Measurements from ENCODE around the gene ADCY2. TPM values are rescaled to one million over a fixed set of nuclear protein-coding genes. Genes with fewer than 3 reads are reported as not detected.
A peak's percentile ranks its signal among the peaks of the same experiment; 100 is the strongest.

The ADCY2 gene
- total and polyA plus RNA-seq, 8 donors = 0.29 to 7.5 (median 1.1) TPM

- H3K36me3 ChIP-seq = peaks cover 26 to 57% (median 56%) of the 10 kb centered on the region in 4 donors
- H3K4me3 ChIP-seq = no peak overlapping the region
- no peaks in the 10 kb centered on the region for H3K4me1 ChIP-seq
- H3K9me3 ChIP-seq = no peaks in the 10 kb centered on the region
- DNase-seq = no peak
- WGBS, 5 donors = 64 to 82% (median 80%) methylated on average over 9 of the region's 9 CpGs
- intact Hi-C loops (cut with DNase I; ENCODE audit: low total_unique reads) = no loop called here
- no peaks in the 10 kb centered on the region for H3K27me3 ChIP-seq
- TF ChIP-seq EP300 (IDR thresholded peaks at IDR 0.05) (no peak), POLR2A (IDR thresholded peaks at IDR 0.05) (no peak), CTCF (IDR thresholded peaks at IDR 0.05) (no peak), POLR2AphosphoS5 (IDR thresholded peaks at IDR 0.05) (no peak)
- no peak overlapping the region for H3K27ac ChIP-seq
These were observed 462.1 kb downstream of the ADCY2 start for GRCh38 chr5:7857926-7858632.

- intact Hi-C loops (cut with DNase I; ENCODE audit: low total_unique reads) = loop anchor here (10.0 kb wide), 1 partner anchor 1241 kb away; no protein-coding TSS in a partner anchor
- no peak overlapping the region for H3K27ac ChIP-seq
- H3K36me3 ChIP-seq = peaks cover 11 to 43% (median 38%) of the 10 kb centered on the region in 4 donors
- TF ChIP-seq POLR2A (IDR thresholded peaks at IDR 0.05) = no peak
- no peak for TF ChIP-seq EP300 (IDR thresholded peaks at IDR 0.05)
- no peak for TF ChIP-seq POLR2AphosphoS5 (IDR thresholded peaks at IDR 0.05)
- no peak for TF ChIP-seq CTCF (IDR thresholded peaks at IDR 0.05)
- DNase-seq = no peak
- H3K27me3 ChIP-seq = no peaks in the 10 kb centered on the region
- H3K4me1 ChIP-seq = peaks cover 11 to 47% (median 32%) of the 10 kb centered on the region in 4 donors
- 90 to 98% (median 93%) methylated on average over 2 of the region's 2 CpGs for WGBS, 5 donors
- no peak overlapping the region for H3K4me3 ChIP-seq
- H3K9me3 ChIP-seq = no peaks in the 10 kb centered on the region
These were observed 470.3 kb downstream of the ADCY2 start for GRCh38 chr5:7866196-7866595.

GRCh38 chr5:7867260-7867659, 471.3 kb downstream of the ADCY2 start:
- Histone ChIP-seq H3K4me3 (no peak overlapping the region), H3K27ac (no peak overlapping the region), H3K27me3 (no peaks in the 10 kb centered on the region), H3K4me1 (peaks cover 11 to 56% (median 38%) of the 10 kb centered on the region in 4 donors), H3K36me3 (peaks cover 4 to 32% (median 27%) of the 10 kb centered on the region in 4 donors), H3K9me3 (no peaks in the 10 kb centered on the region)
- intact Hi-C loops (cut with DNase I; ENCODE audit: low total_unique reads) = loop anchor here (10.0 kb wide), 1 partner anchor 1242 kb away; no protein-coding TSS in a partner anchor
- WGBS, 5 donors = 54 to 75% (median 65%) methylated on average over 3 of the region's 3 CpGs
- no peak for DNase-seq
- no peak for TF ChIP-seq EP300 (IDR thresholded peaks at IDR 0.05)
- TF ChIP-seq CTCF (IDR thresholded peaks at IDR 0.05) = no peak
- TF ChIP-seq POLR2A (IDR thresholded peaks at IDR 0.05) = no peak
- TF ChIP-seq POLR2AphosphoS5 (IDR thresholded peaks at IDR 0.05) = no peak

GRCh38 chr5:7868427-7868772, 472.5 kb downstream of the ADCY2 start:
- H3K4me1 ChIP-seq = peaks cover 11 to 65% (median 42%) of the 10 kb centered on the region in 4 donors
- no peaks in the 10 kb centered on the region for H3K9me3 ChIP-seq
- DNase-seq = no peak
- H3K27ac ChIP-seq = peak overlapping the region; percentile 86 to 95 (median 91)
- WGBS, 5 donors = 0 to 2% (median 0%) methylated on average over 8 of the region's 8 CpGs
- H3K4me3 ChIP-seq = peak overlapping the region; percentile 76 to 98 (median 93)
- H3K27me3 ChIP-seq = no peaks in the 10 kb centered on the region
- peaks cover 3 to 26% (median 21%) of the 10 kb centered on the region in 4 donors for H3K36me3 ChIP-seq
- intact Hi-C loops (cut with DNase I; ENCODE audit: low total_unique reads) = loop anchor here (10.0 kb wide), 1 partner anchor 1244 kb away; no protein-coding TSS in a partner anchor
- no peak for TF ChIP-seq POLR2A (IDR thresholded peaks at IDR 0.05)
- TF ChIP-seq EP300 (IDR thresholded peaks at IDR 0.05) = no peak
- no peak for TF ChIP-seq CTCF (IDR thresholded peaks at IDR 0.05)
- no peak for TF ChIP-seq POLR2AphosphoS5 (IDR thresholded peaks at IDR 0.05)

All from stomach (tissue), 9 donors.